Cardiac muscle cell (in vitro differentiated cells and primary cell): ENCODE results near the gene ISCA1. TPM values are rescaled to one million over a fixed set of nuclear protein-coding genes. Genes with fewer than 3 reads are reported as not detected.
"Not testable (repeated sequence)": the region's sequence is repeated elsewhere in the genome, so short reads cannot be mapped to it uniquely, and the experiment has no call there.

Experiments
- DNase-seq, 2 donors: peaks; one replicate each; pipeline versions ENCODE4 v3.0.0 to v3.0.0-alpha.2; 2010 to 2017; ENCODE audit warnings: low read depth in 1 of 2, low spot score in 1 of 2
- H3K27ac ChIP-seq: fragments of 200-600 bp; sonication (generic); 2 replicates; pipeline ENCODE4 v1.5.1; 2016
- H3K27me3 ChIP-seq: fragments of 200-600 bp; sonication (generic); 2 replicates; pipeline ENCODE4 v1.6.0; 2016; ENCODE audit warnings: control low read depth
- H3K36me3 ChIP-seq: fragments of 200-600 bp; sonication (generic); 2 replicates; pipeline ENCODE4 v1.5.1; 2016; ENCODE audit warnings: control low read depth
- H3K4me1 ChIP-seq: fragments of 200-600 bp; sonication (generic); 2 replicates; pipeline ENCODE4 v1.8.1; 2017; ENCODE audit warnings: low read depth, mild to moderate bottlenecking, mixed run types
- H3K4me3 ChIP-seq: fragments of 200-600 bp; sonication (generic); 2 replicates; pipeline ENCODE4 v1.5.1; 2016; ENCODE audit warnings: mild to moderate bottlenecking
- H3K9me3 ChIP-seq: fragments of 200-600 bp; sonication (generic); 2 replicates; pipeline ENCODE4 v1.5.1; 2017; ENCODE audit warnings: low read depth, mild to moderate bottlenecking, control low read depth
- CTCF ChIP-seq: IDR thresholded peaks from 2 replicates; pipeline ENCODE4 v1.5.1; 2012; ENCODE audit warnings: low read depth, mild to moderate bottlenecking, low read length
- polyA plus RNA-seq: library from polyadenylated mRNA; unstranded; fragments of >200 nt; fragmentation: Nextera tagmentation; extraction: Ambion mirVana; gene quantifications from 2 replicates; pipeline ENCODE4 v1.2.1, GENCODE V29; 2016
- total RNA-seq: library from RNA; depleted of rRNA; stranded (reverse); fragments of >200 nt; gene quantifications from 2 replicates; pipeline ENCODE4 v1.2.3, GENCODE V29; 2016

ISCA1 gene
- total and polyA plus RNA-seq, 2 experiments from 2014 or later: 37.6 to 69.3 TPM

GRCh38 chr9:86298873-86299272 is 16.5 kb upstream of the ISCA1 start:
- DNase-seq: no peak
- H3K4me3 ChIP-seq: no peak overlapping the region
- no peak overlapping the region for H3K27ac ChIP-seq
- no peaks in the 10 kb centered on the region for H3K9me3 ChIP-seq
- no peaks in the 10 kb centered on the region for H3K4me1 ChIP-seq
- TF ChIP-seq CTCF: no peak
- no peaks in the 10 kb centered on the region for H3K27me3 ChIP-seq
- peaks cover 24% of the 10 kb centered on the region for H3K36me3 ChIP-seq

GRCh38 chr9:86290341-86290740 is 8.0 kb upstream of the ISCA1 start:
- not testable (repeated sequence) for H3K27me3 ChIP-seq, DNase-seq, H3K36me3 ChIP-seq, H3K27ac ChIP-seq, H3K4me3 ChIP-seq, H3K9me3 ChIP-seq, H3K4me1 ChIP-seq

GRCh38 chr9:86288499-86289198 is 6.3 kb upstream of the ISCA1 start:
- no peak for DNase-seq
- no peaks in the 10 kb centered on the region for H3K27me3 ChIP-seq
- H3K4me1 ChIP-seq: no peaks in the 10 kb centered on the region
- H3K4me3 ChIP-seq: no peak overlapping the region
- TF ChIP-seq CTCF: no peak
- H3K27ac ChIP-seq: no peak overlapping the region
- H3K9me3 ChIP-seq: no peaks in the 10 kb centered on the region
- no peaks in the 10 kb centered on the region for H3K36me3 ChIP-seq

- Histone ChIP-seq H3K9me3 (no peaks in the 10 kb centered on the region), H3K27me3 (no peaks in the 10 kb centered on the region), H3K27ac (no peak overlapping the region), H3K4me3 (no peak overlapping the region), H3K4me1 (no peaks in the 10 kb centered on the region), H3K36me3 (no peaks in the 10 kb centered on the region)
- TF ChIP-seq CTCF: peak; percentile 49
- DNase-seq: peak; percentile 49 to 72
Observed at GRCh38 chr9:86287013-86287412, 4.7 kb upstream of the ISCA1 start.

- H3K36me3 ChIP-seq: no peaks in the 10 kb centered on the region
- H3K9me3 ChIP-seq: no peaks in the 10 kb centered on the region
- TF ChIP-seq CTCF: no peak
- no peak for DNase-seq
- H3K27me3 ChIP-seq: no peaks in the 10 kb centered on the region
- no peak overlapping the region for H3K4me3 ChIP-seq
- H3K27ac ChIP-seq: no peak overlapping the region
- peaks cover under 1% of the 10 kb centered on the region for H3K4me1 ChIP-seq
Observed at GRCh38 chr9:86286278-86286677, 3.9 kb upstream of the ISCA1 start.

GRCh38 chr9:86285261-86285660 is 2.9 kb upstream of the ISCA1 start:
- no peak overlapping the region for H3K4me3 ChIP-seq
- TF ChIP-seq CTCF: no peak
- H3K4me1 ChIP-seq: peaks cover 7% of the 10 kb centered on the region
- no peak for DNase-seq
- no peaks in the 10 kb centered on the region for H3K9me3 ChIP-seq
- no peaks in the 10 kb centered on the region for H3K36me3 ChIP-seq
- H3K27ac ChIP-seq: no peak overlapping the region
- H3K27me3 ChIP-seq: no peaks in the 10 kb centered on the region
